Measurements from ENCODE around the gene CDC42. TPM values are rescaled to one million over a fixed set of nuclear protein-coding genes. Genes with fewer than 3 reads are reported as not detected.

The CDC42 gene
- total and polyA plus RNA-seq, 2 of the 13 experiments (the other 11 are each of a cell fraction or from before 2014, with no cell fraction given) = 138 to 237 TPM

- TF ChIP-seq MYPOP (CRISPR knock-in tag; IDR thresholded peaks at IDR 0.05) (no peak), HNF1A (IDR thresholded peaks at IDR 0.05; ENCODE audit: low read depth) (no peak), HNF1A (CRISPR knock-in tag; IDR thresholded peaks at IDR 0.05; ENCODE audit: borderline replicate concordance) (no peak), ZNF75D (CRISPR knock-in tag; IDR thresholded peaks at IDR 0.05; ENCODE audit: borderline replicate concordance) (no peak), ISL2 (CRISPR knock-in tag; IDR thresholded peaks at IDR 0.05) (no peak), ZNF496 (CRISPR knock-in tag; IDR thresholded peaks at IDR 0.05; ENCODE audit: insufficient replicate concordance) (no peak), NCOA2 (CRISPR knock-in tag; IDR thresholded peaks at IDR 0.05) (no peak), ZNF432 (CRISPR knock-in tag; IDR thresholded peaks at IDR 0.05; ENCODE audit: borderline replicate concordance) (no peak), ZSCAN20 (CRISPR knock-in tag; IDR thresholded peaks at IDR 0.05; ENCODE audit: borderline replicate concordance) (no peak), PTBP1 (IDR thresholded peaks at IDR 0.05; ENCODE audit: low read depth, low read length, poor library complexity, severe bottlenecking) (no peak), ZC3H4 (CRISPR knock-in tag; IDR thresholded peaks at IDR 0.05; ENCODE audit: borderline replicate concordance) (no peak), ONECUT2 (CRISPR knock-in tag; IDR thresholded peaks at IDR 0.05) (no peak), ZBTB33 (CRISPR knock-in tag; IDR thresholded peaks at IDR 0.05) (0 out of 2 replicates have a peak, but pooled peaks have one; percentile 52), FOXK2 (IDR thresholded peaks at IDR 0.05) (no peak), TCF7 (IDR thresholded peaks at IDR 0.05; ENCODE audit: low read depth) (no peak), ATM (IDR thresholded peaks at IDR 0.05; ENCODE audit: borderline replicate concordance) (no peak), ZNF136 (CRISPR knock-in tag; IDR thresholded peaks at IDR 0.05; ENCODE audit: low read depth) (no peak), U2AF2 (IDR thresholded peaks at IDR 0.05; ENCODE audit: low read depth, low read length) (no peak), SOX6 (IDR thresholded peaks at IDR 0.05) (no peak), SOX6 (CRISPR knock-in tag; IDR thresholded peaks at IDR 0.05) (peak; percentile 56; the same call in 1 of the 2 replicates)
These were observed 1.6 kb downstream of the CDC42 start (continued) for GRCh38 chr1:22053861-22054770.

Measured in HepG2 (cell line).